ENCODE measurements around the gene SLC37A2.

DNA sequence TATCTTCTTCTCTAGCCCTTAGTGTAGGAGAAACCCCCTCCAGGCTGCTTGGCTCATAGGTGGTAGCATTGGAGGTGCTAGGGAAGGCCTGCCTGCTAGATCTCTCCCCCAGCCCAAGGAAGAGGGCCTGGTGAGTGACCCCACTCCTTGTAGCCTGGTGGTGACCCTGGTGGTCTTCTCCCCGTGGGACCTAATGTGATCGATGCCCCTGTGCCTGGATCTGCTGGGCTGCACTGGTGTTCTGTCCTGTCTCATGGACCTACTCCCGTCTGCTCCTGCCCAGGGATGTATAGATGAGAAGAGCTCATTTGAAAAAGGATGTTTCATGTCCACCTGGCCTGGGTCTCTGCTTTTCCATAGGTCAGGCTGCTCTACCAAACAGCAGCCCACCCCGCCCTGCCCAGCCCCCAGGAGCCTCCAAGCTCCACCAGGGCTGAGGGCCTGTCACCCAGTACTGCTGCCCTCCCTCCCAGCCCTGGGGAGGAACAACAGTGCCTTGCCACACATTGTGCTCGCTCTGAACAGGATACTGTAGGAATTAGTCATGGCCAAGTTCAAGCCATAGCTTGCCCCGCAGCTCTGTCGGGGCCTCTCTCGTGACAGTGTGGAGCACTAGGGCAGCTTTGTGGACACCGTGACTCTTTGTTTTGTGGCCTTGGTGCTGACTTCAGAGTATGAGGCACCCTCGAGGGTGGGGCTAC is 19.7 kb downstream of the SLC37A2 start:
- TF ChIP-seq EZH2 (IDR thresholded peaks at IDR 0.05) (no peak), POLR2AphosphoS5 (IDR thresholded peaks at IDR 0.05; ENCODE audit: borderline replicate concordance, low read depth, low read length) (no peak)
